KOPT-K1 (cell line): Measurements from ENCODE around the gene PKNOX2.

Experiments
- H3K27ac ChIP-seq: fragments of 200-600 bp; sonication (generic); 2 replicates; pipeline ENCODE4 v1.5.1; 2016; ENCODE audit warnings: antibody characterized with exemption, mild to moderate bottlenecking, low read depth, low read length; ENCODE audit not compliant: poor library complexity, severe bottlenecking
- H3K36me3 ChIP-seq: fragments of 200-600 bp; sonication (generic); 2 replicates; pipeline ENCODE4 v1.5.1; 2017; ENCODE audit warnings: antibody characterized with exemption, mild to moderate bottlenecking, low read length, moderate library complexity; ENCODE audit not compliant: insufficient read depth
- H3K9me3 ChIP-seq: fragments of 200-600 bp; sonication (generic); 2 replicates; pipeline ENCODE4 v1.5.1; 2017; ENCODE audit warnings: antibody characterized with exemption, low read length, mild to moderate bottlenecking; ENCODE audit not compliant: insufficient read depth, poor library complexity, severe bottlenecking

The PKNOX2 gene

GRCh38 chr11:125331357-125332035 is 166.9 kb downstream of the PKNOX2 start:
- no peaks in the 10 kb centered on the region for H3K36me3 ChIP-seq
- H3K9me3 ChIP-seq = no peaks in the 10 kb centered on the region
- no peak overlapping the region for H3K27ac ChIP-seq

- Histone ChIP-seq H3K27ac (no peak overlapping the region), H3K36me3 (no peaks in the 10 kb centered on the region), H3K9me3 (no peaks in the 10 kb centered on the region)
Observed at GRCh38 chr11:125332821-125333220, 168.3 kb downstream of the PKNOX2 start.

- H3K36me3 ChIP-seq = no peaks in the 10 kb centered on the region
- no peak overlapping the region for H3K27ac ChIP-seq
- H3K9me3 ChIP-seq = no peaks in the 10 kb centered on the region
Observed at GRCh38 chr11:125333354-125334073, 169.0 kb downstream of the PKNOX2 start.

GRCh38 chr11:125335106-125335505 is 170.6 kb downstream of the PKNOX2 start:
- no peaks in the 10 kb centered on the region for H3K9me3 ChIP-seq
- no peaks in the 10 kb centered on the region for H3K36me3 ChIP-seq
- H3K27ac ChIP-seq = no peak overlapping the region

- Histone ChIP-seq H3K36me3 (no peaks in the 10 kb centered on the region), H3K27ac (no peak overlapping the region), H3K9me3 (no peaks in the 10 kb centered on the region)
Observed at GRCh38 chr11:125337836-125338834, 173.6 kb downstream of the PKNOX2 start.

GRCh38 chr11:125338886-125339811 is 174.6 kb downstream of the PKNOX2 start:
- Histone ChIP-seq H3K27ac (no peak overlapping the region), H3K36me3 (no peaks in the 10 kb centered on the region), H3K9me3 (no peaks in the 10 kb centered on the region)

- H3K9me3 ChIP-seq = no peaks in the 10 kb centered on the region
- H3K36me3 ChIP-seq = no peaks in the 10 kb centered on the region
Observed at GRCh38 chr11:125341676-125342075, 177.1 kb downstream of the PKNOX2 start.

GRCh38 chr11:125342281-125342930 is 177.9 kb downstream of the PKNOX2 start:
- H3K9me3 ChIP-seq = no peaks in the 10 kb centered on the region
- H3K27ac ChIP-seq = no peak overlapping the region
- no peaks in the 10 kb centered on the region for H3K36me3 ChIP-seq

More at GRCh38 chr11:125341676-125342075, 177.1 kb downstream of the PKNOX2 start:
- no peak overlapping the region for H3K27ac ChIP-seq

- Histone ChIP-seq H3K36me3 (no peaks in the 10 kb centered on the region), H3K9me3 (no peaks in the 10 kb centered on the region), H3K27ac (no peak overlapping the region)
Observed at GRCh38 chr11:125343086-125343717, 178.7 kb downstream of the PKNOX2 start.

- no peaks in the 10 kb centered on the region for H3K36me3 ChIP-seq
- no peak overlapping the region for H3K27ac ChIP-seq
- no peaks in the 10 kb centered on the region for H3K9me3 ChIP-seq
Observed at GRCh38 chr11:125343718-125344131, 179.2 kb downstream of the PKNOX2 start.

- no peaks in the 10 kb centered on the region for H3K9me3 ChIP-seq
- H3K36me3 ChIP-seq = no peaks in the 10 kb centered on the region
Observed at GRCh38 chr11:125344846-125345420, 180.4 kb downstream of the PKNOX2 start.

GRCh38 chr11:125345421-125346178 is 181.0 kb downstream of the PKNOX2 start:
- no peaks in the 10 kb centered on the region for H3K36me3 ChIP-seq
- H3K27ac ChIP-seq = no peak overlapping the region

More at GRCh38 chr11:125344846-125345420, 180.4 kb downstream of the PKNOX2 start:
- H3K27ac ChIP-seq = no peak overlapping the region

GRCh38 chr11:125346179-125346530 is 181.6 kb downstream of the PKNOX2 start:
- Histone ChIP-seq H3K36me3 (no peaks in the 10 kb centered on the region), H3K9me3 (no peaks in the 10 kb centered on the region), H3K27ac (no peak overlapping the region)

More at GRCh38 chr11:125345421-125346178, 181.0 kb downstream of the PKNOX2 start:
- no peaks in the 10 kb centered on the region for H3K9me3 ChIP-seq
